Measurements from ENCODE around the gene ARHGAP18. TPM values are rescaled to one million over a fixed set of nuclear protein-coding genes. Genes with fewer than 3 reads are reported as not detected.

ARHGAP18 gene
- total RNA-seq, 1 donor from 2014 or later = 5.6 TPM

- TF ChIP-seq CTCF (IDR thresholded peaks at IDR 0.05; ENCODE audit: borderline replicate concordance) = no peak
- no peaks in the 10 kb centered on the region for H3K36me3 ChIP-seq
- DNase-seq = no peak
- H3K9me3 ChIP-seq (replicated peaks) = no peaks in the 10 kb centered on the region
- no peaks in the 10 kb centered on the region for H3K27me3 ChIP-seq (ENCODE audit: low read depth)
- no peaks in the 10 kb centered on the region for H3K4me1 ChIP-seq
- H3K4me3 ChIP-seq = no peak overlapping the region
- intact Hi-C loops (cut with micrococcal nuclease) = no loop called here
- H3K27ac ChIP-seq (replicated peaks) = no peak overlapping the region
These were observed 173.7 kb downstream of the ARHGAP18 start for GRCh38 chr6:129536271-129536670.

- H3K27me3 ChIP-seq (ENCODE audit: low read depth) = no peaks in the 10 kb centered on the region
- H3K36me3 ChIP-seq = no peaks in the 10 kb centered on the region
- no peak overlapping the region for H3K27ac ChIP-seq (replicated peaks)
- DNase-seq = no peak
- TF ChIP-seq CTCF (IDR thresholded peaks at IDR 0.05; ENCODE audit: borderline replicate concordance) = no peak
- H3K4me3 ChIP-seq = no peak overlapping the region
- H3K9me3 ChIP-seq (replicated peaks) = no peaks in the 10 kb centered on the region
- H3K4me1 ChIP-seq = no peaks in the 10 kb centered on the region
- intact Hi-C loops (cut with micrococcal nuclease) = no loop called here
These were observed 175.1 kb downstream of the ARHGAP18 start for GRCh38 chr6:129534926-129535325.

Other genes with a start within 250 kb of the ARHGAP18 start
- not detected for gene TMEM244, start 151.1 kb upstream of the ARHGAP18 start, total RNA-seq